Chondrocyte (in vitro differentiated cells): ENCODE data around the gene PPP2R5C. TPM values are rescaled to one million over a fixed set of nuclear protein-coding genes. Genes with fewer than 3 reads are reported as not detected.

ENCODE experiments used
- DNase-seq: peaks from one replicate; pipeline ENCODE4 v3.0.0; 2021; ENCODE audit warnings: mixed read lengths, low spot score
- H3K27ac Mint-ChIP-seq: one replicate; pipeline ENCODE4 v1.8.0; 2021; ENCODE audit warnings: mild to moderate bottlenecking, moderate library complexity, mixed read lengths; ENCODE audit not compliant: unreplicated experiment
- H3K27me3 Mint-ChIP-seq: 2 replicates; pipeline ENCODE4 v1.8.0; 2021; ENCODE audit warnings: low read depth, mixed read lengths
- H3K36me3 Mint-ChIP-seq: 2 replicates; pipeline ENCODE4 v1.8.0; 2021; ENCODE audit warnings: low read depth, mixed read lengths
- H3K4me1 Mint-ChIP-seq: 2 replicates; pipeline ENCODE4 v1.8.0; 2021; ENCODE audit warnings: low read depth, mild to moderate bottlenecking, mixed read lengths
- H3K4me3 Mint-ChIP-seq: one replicate; pipeline ENCODE4 v1.8.0; 2021; ENCODE audit warnings: mild to moderate bottlenecking, moderate library complexity, mixed read lengths; ENCODE audit not compliant: unreplicated experiment
- H3K9me3 Mint-ChIP-seq: 2 replicates; pipeline ENCODE4 v1.8.0; 2021; ENCODE audit warnings: low read depth, mixed read lengths
- CTCF ChIP-seq: fragments of 200-600 bp; sonication (generic); IDR thresholded peaks from 2 replicates; pipeline ENCODE4 v1.5.0; 2021; ENCODE audit warnings: antibody characterized with exemption, mild to moderate bottlenecking, moderate library complexity
- total RNA-seq: library from RNA; stranded (reverse); gene quantifications from 3 replicates; pipeline ENCODE4 v1.2.1, GENCODE V29; 2021

The PPP2R5C gene
- total RNA-seq, 1 donor from 2014 or later: 95.0 TPM

- DNase-seq: no peak
- no peak for TF ChIP-seq CTCF
- Mint-ChIP-seq H3K27ac (no peak overlapping the region), H3K36me3 (no peaks in the 10 kb centered on the region), H3K4me1 (peaks cover 8% of the 10 kb centered on the region), H3K27me3 (peaks cover 12% of the 10 kb centered on the region), H3K9me3 (no peaks in the 10 kb centered on the region), H3K4me3 (no peak overlapping the region)
These were observed 26.1 kb upstream of the PPP2R5C start for GRCh38 chr14:101735453-101735852.

DNA sequence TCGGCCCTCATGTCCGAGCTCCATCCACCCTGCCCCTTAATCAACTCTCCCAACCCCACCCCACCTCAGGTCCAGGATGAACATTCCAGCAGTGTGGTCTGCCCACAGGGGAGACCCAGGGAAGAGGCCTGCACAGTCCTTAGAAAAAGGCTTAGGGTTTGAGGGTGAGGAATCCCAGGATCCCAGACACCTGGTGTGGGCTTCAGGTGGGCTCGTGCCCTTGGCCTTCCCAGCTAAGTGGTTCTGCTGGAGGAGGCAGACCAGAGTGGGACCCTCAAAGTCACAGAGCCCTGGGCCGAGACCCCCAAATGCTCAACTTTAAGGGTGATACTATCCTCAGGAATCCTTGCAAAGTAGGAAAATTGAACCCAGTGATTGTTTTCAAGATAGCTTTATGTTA lies 25.4 kb upstream of the PPP2R5C start:
- H3K4me1 Mint-ChIP-seq: peaks cover 7% of the 10 kb centered on the region
- H3K27me3 Mint-ChIP-seq: peaks cover 12% of the 10 kb centered on the region
- no peak overlapping the region for H3K4me3 Mint-ChIP-seq
- no peak for DNase-seq
- no peaks in the 10 kb centered on the region for H3K36me3 Mint-ChIP-seq
- no peak for TF ChIP-seq CTCF
- no peaks in the 10 kb centered on the region for H3K9me3 Mint-ChIP-seq
- H3K27ac Mint-ChIP-seq: no peak overlapping the region

DNA sequence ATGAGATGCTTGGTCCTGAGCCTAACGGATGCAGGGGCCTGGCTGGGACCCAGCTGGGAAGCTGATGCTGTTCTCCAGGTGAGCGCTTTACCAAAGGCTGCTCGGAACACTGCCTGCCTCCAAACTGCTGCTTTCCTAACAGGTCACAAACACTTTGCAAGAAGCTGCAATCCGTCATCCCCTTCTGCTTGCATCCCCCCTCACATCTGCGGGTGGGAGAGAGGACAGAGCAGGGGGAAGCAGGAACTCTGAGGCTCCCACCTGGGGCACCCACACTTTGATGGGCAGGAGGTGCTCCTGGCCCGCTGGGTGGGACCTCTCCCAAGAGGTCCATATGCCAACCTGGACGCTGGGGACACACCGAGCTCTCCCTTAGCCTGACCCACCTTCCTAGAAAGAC lies 24.9 kb upstream of the PPP2R5C start:
- DNase-seq: no peak
- peaks cover 1% of the 10 kb centered on the region for H3K4me1 Mint-ChIP-seq
- peaks cover 3% of the 10 kb centered on the region for H3K9me3 Mint-ChIP-seq
- no peak overlapping the region for H3K4me3 Mint-ChIP-seq
- TF ChIP-seq CTCF: no peak
- H3K27me3 Mint-ChIP-seq: peaks cover 14% of the 10 kb centered on the region
- no peaks in the 10 kb centered on the region for H3K36me3 Mint-ChIP-seq
- H3K27ac Mint-ChIP-seq: no peak overlapping the region

DNA sequence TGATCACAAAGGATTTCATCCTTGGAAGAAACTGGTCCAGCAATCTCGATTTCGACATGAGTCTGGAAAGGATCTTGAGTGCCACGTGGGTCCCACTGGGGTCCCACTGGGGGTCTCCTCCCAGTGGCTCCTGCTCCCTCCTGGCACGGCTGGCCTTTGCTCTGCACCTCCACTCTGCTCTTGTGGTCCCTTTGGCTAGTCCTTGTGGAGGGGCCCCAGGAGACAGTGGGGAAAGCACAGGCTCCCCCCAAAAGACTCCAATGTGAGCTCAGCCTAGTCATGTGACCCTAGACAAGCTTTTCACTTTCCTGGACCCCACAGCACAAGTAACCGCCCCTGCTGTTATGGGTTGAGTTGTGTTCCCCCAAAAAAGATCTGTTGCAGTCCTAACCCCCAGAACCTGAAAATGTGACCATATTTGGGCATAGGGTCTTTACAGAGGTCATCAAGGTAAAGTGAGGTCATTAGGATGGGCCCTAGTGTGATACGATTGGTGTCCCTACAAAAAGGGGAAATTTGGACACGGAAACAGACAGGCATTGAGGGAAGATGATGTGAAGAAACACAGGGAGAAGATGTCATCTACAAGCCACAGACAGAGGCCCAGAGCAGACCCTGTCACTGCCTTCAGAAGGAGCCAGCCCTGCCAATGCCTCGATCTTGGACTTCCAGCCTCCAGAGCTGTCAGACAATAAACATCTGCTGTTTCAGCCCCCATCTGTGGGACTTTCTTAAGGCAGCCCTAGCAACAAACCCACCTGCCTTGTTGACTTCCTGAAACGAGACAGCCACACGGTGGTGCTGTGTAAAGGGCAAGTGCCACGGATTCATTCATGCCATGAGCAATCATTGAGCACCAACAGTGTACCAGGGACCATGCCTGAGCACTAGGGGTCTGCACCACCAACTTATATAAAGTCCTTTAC lies 23.8 kb upstream of the PPP2R5C start:
- H3K4me1 Mint-ChIP-seq: no peaks in the 10 kb centered on the region
- no peaks in the 10 kb centered on the region for H3K36me3 Mint-ChIP-seq
- DNase-seq: no peak
- H3K4me3 Mint-ChIP-seq: no peak overlapping the region
- H3K27me3 Mint-ChIP-seq: peaks cover 22% of the 10 kb centered on the region
- no peak overlapping the region for H3K27ac Mint-ChIP-seq
- peaks cover 6% of the 10 kb centered on the region for H3K9me3 Mint-ChIP-seq
- peak; percentile 17 for TF ChIP-seq CTCF

GRCh38 chr14:101738703-101739320 lies 22.7 kb upstream of the PPP2R5C start:
- Mint-ChIP-seq H3K4me3 (no peak overlapping the region), H3K4me1 (no peaks in the 10 kb centered on the region), H3K27me3 (peaks cover 27% of the 10 kb centered on the region), H3K27ac (no peak overlapping the region), H3K36me3 (no peaks in the 10 kb centered on the region), H3K9me3 (peaks cover 6% of the 10 kb centered on the region)
- TF ChIP-seq CTCF: no peak
- no peak for DNase-seq
